ENCODE data around the gene PTX3. TPM values are rescaled to one million over a fixed set of nuclear protein-coding genes. Genes with fewer than 3 reads are reported as not detected.

Gene PTX3
- polyA plus RNA-seq, 3 donors, result 29.2 to 907 (median 106) TPM

- H3K27ac ChIP-seq (ENCODE audit: low read depth, low read length), result no peak overlapping the region
- 59 to 68% (median 65%) methylated on average over 3 of the region's 3 CpGs for WGBS, 3 donors
Observed at GRCh38 chr3:157464321-157464720, 27.7 kb downstream of the PTX3 start.

GRCh38 chr3:157465741-157466140 is 29.1 kb downstream of the PTX3 start:
- WGBS, 3 donors, result 21 to 84% (median 77%) methylated on average over 1 of the region's 1 CpG
- H3K27ac ChIP-seq (ENCODE audit: low read depth, low read length), result no peak overlapping the region

GRCh38 chr3:157467200-157467599 is 30.6 kb downstream of the PTX3 start:
- WGBS, 3 donors, result 28 to 68% (median 38%) methylated on average over 1 of the region's 1 CpG
- no peak overlapping the region for H3K27ac ChIP-seq (ENCODE audit: low read depth, low read length)

GRCh38 chr3:157469561-157470294 is 33.1 kb downstream of the PTX3 start:
- no peak overlapping the region for H3K27ac ChIP-seq (ENCODE audit: low read depth, low read length)
- WGBS, 3 donors, result 59 to 71% (median 67%) methylated on average over 7 of the region's 7 CpGs

- H3K27ac ChIP-seq (ENCODE audit: low read depth, low read length), result no peak overlapping the region
- WGBS, 3 donors, result 75 to 91% (median 84%) methylated on average over 1 of the region's 1 CpG
Observed at GRCh38 chr3:157471064-157471463, 34.4 kb downstream of the PTX3 start.

- no peak overlapping the region for H3K27ac ChIP-seq (ENCODE audit: low read depth, low read length)
- 93 to 100% (median 97%) methylated on average over 1 of the region's 1 CpG for WGBS, 3 donors
Observed at GRCh38 chr3:157472648-157473047, 36.0 kb downstream of the PTX3 start.

GRCh38 chr3:157475921-157476414 is 39.3 kb downstream of the PTX3 start:
- H3K27ac ChIP-seq (ENCODE audit: low read depth, low read length), result no peak overlapping the region
- WGBS, 3 donors, result 38 to 75% (median 52%) methylated on average over 1 of the region's 1 CpG

GRCh38 chr3:157477441-157477840 is 40.8 kb downstream of the PTX3 start:
- 85 to 96% (median 87%) methylated on average over 3 of the region's 3 CpGs for WGBS, 3 donors

GRCh38 chr3:157479464-157480243 is 43.0 kb downstream of the PTX3 start:
- 87 to 96% (median 90%) methylated on average over 1 of the region's 1 CpG for WGBS, 3 donors

More at GRCh38 chr3:157477441-157477840, 40.8 kb downstream of the PTX3 start:
- H3K27ac ChIP-seq (ENCODE audit: low read depth, low read length), result no peak overlapping the region

GRCh38 chr3:157487339-157487738 is 50.7 kb downstream of the PTX3 start:
- no peak overlapping the region for H3K27ac ChIP-seq (ENCODE audit: low read depth, low read length)
- 16 to 89% (median 49%) methylated on average over 1 of the region's 1 CpG for WGBS, 3 donors

More at GRCh38 chr3:157479464-157480243, 43.0 kb downstream of the PTX3 start:
- no peak overlapping the region for H3K27ac ChIP-seq (ENCODE audit: low read depth, low read length)

- no peak overlapping the region for H3K27ac ChIP-seq (ENCODE audit: low read depth, low read length)
Observed at GRCh38 chr3:157488144-157488543, 51.5 kb downstream of the PTX3 start.

- WGBS, 3 donors, result 96 to 98% (median 97%) methylated on average over 2 of the region's 2 CpGs
- H3K27ac ChIP-seq (ENCODE audit: low read depth, low read length), result no peak overlapping the region
Observed at GRCh38 chr3:157491136-157491535, 54.5 kb downstream of the PTX3 start.

Other genes starting within 250 kb of the PTX3 start
- gene VEPH1, start 66.6 kb downstream of the PTX3 start, polyA plus RNA-seq, result 1 to 10 TPM; 1.8 to 6.4 (median 5.3) TPM